ENCODE measurements around the gene DOK3.

GRCh38 chr5:177465044-177465443 lies 44.6 kb downstream of the DOK3 start:
- no peak for TF ChIP-seq CTCF (IDR thresholded peaks at IDR 0.05; ENCODE audit: poor library complexity, severe bottlenecking)
- no peak for TF ChIP-seq POLR2AphosphoS5 (IDR thresholded peaks at IDR 0.05)
- TF ChIP-seq EZH2 (IDR thresholded peaks at IDR 0.05; ENCODE audit: borderline replicate concordance, insufficient read depth, low read length, poor library complexity, severe bottlenecking): no peak
- TF ChIP-seq EP300 (conservative IDR thresholded peaks at IDR 0.05; ENCODE audit: poor library complexity, severe bottlenecking): no peak

Data from neural cell (in vitro differentiated cells).